Femur (tissue), 1 donor: ENCODE results near the gene SETX.

ENCODE experiments used
- DNase-seq: peaks from one replicate; pipeline ENCODE4 v3.0.0-alpha.2; 2017

The SETX gene

GRCh38 chr9:132356324-132356924 lies 1.6 kb upstream of the SETX start:
- no peak for DNase-seq

DNA sequence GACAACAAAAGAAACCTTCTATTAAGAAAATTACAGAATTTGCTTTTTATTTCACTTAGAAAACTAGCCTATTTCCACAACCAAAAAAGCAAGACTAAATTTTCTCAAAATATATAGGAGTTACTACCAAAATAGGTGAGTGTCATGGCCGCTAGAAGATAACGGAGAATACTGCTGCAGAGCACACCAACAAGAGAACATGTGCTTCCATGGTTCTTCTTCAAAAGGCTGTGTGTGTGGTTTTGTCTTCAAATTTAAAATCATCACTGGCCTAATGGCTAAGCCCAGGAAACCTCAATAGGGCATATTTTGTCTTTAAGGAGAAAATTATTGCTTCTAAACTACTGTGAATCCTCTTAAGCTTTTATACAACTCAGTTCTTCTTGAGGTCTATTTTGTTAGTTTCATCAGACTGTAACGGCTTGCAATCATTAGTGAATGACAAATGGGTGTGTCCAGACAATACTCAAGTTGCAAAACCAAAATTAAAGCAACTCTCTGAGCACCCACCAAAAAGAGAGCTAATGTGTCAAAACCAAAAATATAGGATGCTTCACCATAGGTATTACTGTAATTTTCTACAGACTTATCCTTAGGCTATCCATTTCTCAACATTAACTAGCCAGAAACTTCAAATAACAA lies 3.3 kb downstream of the SETX start:
- no peak for DNase-seq

DNA sequence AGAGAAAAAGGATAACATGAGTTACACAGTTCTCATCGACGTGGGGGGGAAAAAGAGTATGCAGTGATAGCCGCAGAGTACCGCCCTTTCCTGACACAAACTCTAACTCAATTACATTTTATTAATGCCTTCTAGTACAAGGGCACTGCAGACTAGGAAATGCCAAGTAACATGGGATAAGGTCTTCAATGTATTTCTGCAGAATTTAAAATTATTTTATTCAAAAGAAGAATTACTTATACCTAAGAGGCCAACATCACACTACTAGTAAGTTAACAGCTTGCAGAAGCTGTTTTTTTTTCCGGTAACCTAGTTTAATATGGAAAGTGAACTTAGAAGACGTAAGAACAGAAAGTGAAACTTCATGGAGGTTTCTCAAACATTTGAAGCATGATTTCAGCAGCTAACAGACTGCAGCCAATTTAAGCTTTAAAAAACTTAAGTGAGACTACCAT lies 3.9 kb downstream of the SETX start:
- DNase-seq = no peak

- no peak for DNase-seq
These were observed 6.1 kb downstream of the SETX start for GRCh38 chr9:132348676-132349075.

GRCh38 chr9:132346177-132346576 lies 8.6 kb downstream of the SETX start:
- no peak for DNase-seq

DNA sequence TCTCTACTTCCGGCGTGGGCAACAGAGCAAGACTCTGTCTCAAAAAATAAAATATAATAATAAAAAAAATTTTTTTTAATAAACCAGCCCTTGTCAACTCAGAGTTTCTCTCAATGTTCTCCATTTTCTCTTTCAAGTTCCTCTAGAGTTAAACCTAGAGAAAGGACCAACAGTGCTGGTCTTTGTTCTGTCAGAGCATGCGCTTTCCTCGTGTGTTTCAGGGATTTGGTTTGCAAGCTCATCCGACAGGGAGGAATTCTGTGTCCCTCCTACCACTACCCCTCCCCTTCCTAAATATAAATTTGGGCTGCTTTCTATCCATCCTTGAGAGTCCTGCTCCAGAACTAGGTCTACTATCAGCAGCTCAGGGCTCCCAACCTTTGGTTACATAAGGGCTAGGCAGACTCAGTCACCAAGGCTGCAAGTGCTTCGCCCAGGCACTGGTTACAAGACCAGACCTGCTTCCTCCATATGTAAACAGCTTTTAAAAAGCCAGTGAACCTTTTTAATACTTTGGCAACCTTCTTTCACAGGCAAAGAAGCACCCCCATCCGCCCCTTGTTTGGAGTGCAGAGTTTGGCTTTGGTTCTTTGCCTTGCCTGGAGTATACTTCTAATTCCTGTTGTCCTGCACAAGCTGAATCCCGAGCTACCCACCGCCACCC lies 13.5 kb downstream of the SETX start:
- no peak for DNase-seq

GRCh38 chr9:132334364-132334763 lies 20.4 kb downstream of the SETX start:
- DNase-seq = no peak

DNA sequence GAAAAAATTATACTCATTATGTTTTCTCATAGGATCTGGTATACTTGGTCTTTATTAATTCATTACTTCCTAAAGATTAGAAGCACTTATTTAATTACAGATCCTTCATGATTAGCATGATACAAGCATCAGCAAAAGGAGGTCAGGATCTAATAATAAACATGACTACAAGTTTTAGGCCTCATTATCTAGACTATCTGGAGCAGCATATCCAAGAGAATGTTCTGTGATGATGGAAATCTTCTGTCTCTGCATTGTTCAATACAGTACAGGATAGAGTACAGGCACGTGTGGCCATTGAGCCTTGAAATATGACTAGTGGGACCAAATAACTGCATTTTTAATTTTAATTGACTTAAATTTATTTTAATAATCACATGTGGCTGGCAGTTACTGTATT lies 21.2 kb downstream of the SETX start:
- no peak for DNase-seq

- DNase-seq = no peak
These were observed 26.2 kb downstream of the SETX start for GRCh38 chr9:132328580-132328979.

GRCh38 chr9:132327537-132327936 lies 27.2 kb downstream of the SETX start:
- no peak for DNase-seq

DNA sequence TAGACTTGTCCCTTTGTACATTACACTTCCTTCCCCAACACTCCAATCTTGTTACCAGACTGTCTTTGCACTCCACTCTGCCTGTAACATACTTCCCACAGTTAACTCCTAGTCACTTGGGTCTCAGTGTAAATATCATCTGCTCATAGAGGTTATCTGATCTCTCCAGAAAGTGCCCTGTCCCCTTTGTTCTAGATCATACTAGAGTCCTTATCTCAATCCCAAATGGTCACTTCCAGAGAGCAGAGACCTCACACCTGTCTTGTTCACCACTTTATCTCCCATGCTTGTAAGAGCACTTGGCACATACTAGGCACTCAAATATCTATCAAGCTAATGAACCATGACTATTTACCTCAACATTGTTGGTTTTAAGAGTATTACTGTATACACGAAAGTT lies 30.4 kb downstream of the SETX start:
- DNase-seq = no peak

- DNase-seq = no peak
These were observed 35.2 kb downstream of the SETX start for GRCh38 chr9:132319421-132320110.

GRCh38 chr9:132312873-132313272 lies 41.9 kb downstream of the SETX start:
- DNase-seq = no peak

DNA sequence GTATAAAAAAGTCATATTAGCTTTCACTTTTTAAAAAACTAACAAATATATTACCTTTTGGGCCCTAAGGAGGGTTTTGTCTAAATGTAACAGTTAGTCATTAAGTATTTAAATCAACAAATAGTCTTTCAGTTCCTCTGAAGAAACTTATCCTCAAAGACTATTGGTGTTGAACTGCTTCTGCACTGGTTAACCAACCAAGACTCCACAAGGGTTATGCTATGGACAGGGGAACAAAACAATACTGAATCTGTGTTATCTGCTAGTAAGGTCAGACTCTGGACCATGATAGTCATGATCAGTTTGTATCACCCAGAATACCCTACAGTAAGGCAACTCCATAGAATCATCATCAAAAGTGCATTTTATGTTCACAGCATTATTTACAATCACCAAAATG lies 42.4 kb downstream of the SETX start:
- no peak for DNase-seq

DNA sequence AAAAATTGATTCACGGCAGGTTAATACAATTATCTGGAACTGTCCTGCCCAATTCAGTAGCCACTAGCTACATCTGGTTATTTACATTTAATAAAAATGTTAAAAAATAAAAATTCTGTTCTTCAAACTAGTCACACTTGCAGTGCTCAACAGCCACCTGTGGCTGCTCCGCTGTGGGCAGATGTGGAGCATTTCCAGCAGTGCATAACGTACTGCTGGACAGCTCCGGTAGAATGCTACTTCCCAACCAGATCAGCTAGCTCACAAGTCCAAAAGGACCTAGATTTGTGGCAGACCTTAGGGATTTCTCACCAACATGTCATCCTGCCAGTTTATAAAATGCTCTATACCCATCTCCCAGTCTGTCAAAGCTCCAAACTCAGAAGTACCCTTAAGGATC lies 42.8 kb downstream of the SETX start:
- DNase-seq = no peak

DNA sequence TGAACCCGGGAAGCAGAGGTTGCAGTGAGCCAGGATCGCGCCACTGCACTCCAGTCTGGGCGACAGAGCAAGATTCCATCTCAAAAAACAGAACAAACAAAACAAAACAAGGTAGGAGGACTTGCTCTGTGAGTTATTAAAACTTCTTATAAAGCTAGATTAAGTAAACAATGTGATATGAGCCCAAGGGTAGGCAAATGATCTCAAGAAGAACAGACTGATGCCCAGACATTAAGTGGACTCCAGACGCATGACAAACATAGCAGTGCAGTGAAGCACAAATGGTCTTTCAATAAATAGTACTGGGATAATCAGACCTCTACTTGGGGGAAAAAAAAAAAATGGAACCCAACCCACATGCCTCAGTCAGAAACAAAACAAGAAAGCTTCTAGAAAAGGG lies 45.7 kb downstream of the SETX start:
- DNase-seq = no peak

DNA sequence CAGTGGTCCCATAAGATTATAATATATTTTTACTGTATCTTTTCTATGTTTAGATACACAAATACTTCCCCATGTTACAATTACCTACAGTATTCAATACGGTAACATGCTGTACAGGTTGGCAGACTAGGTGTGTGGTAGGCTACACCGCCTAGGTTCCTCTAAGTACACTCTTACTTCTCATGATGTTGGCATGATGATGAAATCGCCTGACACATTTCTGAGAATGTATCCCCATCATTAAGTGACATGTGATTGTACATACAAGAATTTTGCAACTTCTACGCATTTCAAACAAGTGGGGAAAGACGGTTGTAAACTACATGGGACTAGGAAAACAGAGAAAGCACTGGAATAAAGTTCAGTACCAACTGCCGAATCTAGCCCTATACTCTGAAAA lies 53.3 kb downstream of the SETX start:
- no peak for DNase-seq

GRCh38 chr9:132299221-132299620 lies 55.6 kb downstream of the SETX start:
- no peak for DNase-seq

DNA sequence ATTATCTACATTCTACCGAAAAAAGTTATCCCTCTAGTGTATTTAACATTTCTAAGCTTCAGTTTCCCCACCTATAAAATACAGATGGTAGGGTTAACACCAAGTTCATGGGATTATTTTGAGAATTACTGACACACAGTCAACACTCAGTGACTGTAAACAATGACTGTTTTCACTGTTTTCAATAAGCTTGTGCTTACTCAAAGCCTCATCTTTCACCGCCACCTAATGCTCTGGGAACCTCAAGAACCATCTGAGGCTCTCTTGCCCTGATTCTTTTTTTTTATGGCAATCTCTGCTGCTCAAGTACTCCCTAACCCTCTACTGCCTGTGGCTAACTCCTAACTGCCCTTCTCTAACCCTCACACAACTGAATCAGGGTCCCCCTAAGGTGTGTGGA lies 59.6 kb downstream of the SETX start:
- no peak for DNase-seq

DNA sequence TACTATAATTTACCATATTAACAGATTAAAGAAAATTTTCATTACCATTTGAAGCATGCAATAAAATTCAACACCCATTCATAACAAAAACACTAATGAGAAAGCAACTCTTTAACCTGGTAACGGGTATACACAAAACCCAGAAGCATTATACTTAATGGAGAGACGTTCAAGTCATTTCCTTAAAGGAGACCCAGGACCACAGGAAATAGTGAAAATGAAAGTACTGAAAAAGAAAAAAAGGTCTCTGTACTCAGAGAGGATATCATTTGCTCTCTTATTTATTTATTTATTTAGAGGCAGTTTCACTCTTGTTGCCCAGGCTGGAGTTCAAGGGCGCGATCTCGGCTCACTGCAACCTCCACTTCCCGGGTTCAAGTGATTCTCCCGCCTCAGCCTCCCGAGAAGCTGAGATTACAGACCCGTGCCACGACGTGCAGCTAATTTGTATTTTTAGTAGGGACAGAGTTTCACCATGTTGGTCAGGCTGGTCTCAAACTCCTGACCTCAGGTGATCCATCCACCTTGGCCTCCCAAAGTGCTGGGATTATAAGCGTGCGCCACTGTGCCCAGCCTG lies 61.6 kb downstream of the SETX start:
- DNase-seq = no peak

GRCh38 chr9:132288966-132289365 lies 65.8 kb downstream of the SETX start:
- DNase-seq = no peak

GRCh38 chr9:132288361-132288760 lies 66.4 kb downstream of the SETX start:
- no peak for DNase-seq

GRCh38 chr9:132287256-132287760 lies 67.5 kb downstream of the SETX start:
- DNase-seq = no peak
